ENCODE results near the gene GDF7. TPM values are rescaled to one million over a fixed set of nuclear protein-coding genes. Genes with fewer than 3 reads are reported as not detected.
"Not testable (repeated sequence)": the region's sequence is repeated elsewhere in the genome, so short reads cannot be mapped to it uniquely, and the experiment has no call there.

Gene GDF7
- total RNA-seq, 1 donor from 2014 or later: 2.3 TPM

DNA sequence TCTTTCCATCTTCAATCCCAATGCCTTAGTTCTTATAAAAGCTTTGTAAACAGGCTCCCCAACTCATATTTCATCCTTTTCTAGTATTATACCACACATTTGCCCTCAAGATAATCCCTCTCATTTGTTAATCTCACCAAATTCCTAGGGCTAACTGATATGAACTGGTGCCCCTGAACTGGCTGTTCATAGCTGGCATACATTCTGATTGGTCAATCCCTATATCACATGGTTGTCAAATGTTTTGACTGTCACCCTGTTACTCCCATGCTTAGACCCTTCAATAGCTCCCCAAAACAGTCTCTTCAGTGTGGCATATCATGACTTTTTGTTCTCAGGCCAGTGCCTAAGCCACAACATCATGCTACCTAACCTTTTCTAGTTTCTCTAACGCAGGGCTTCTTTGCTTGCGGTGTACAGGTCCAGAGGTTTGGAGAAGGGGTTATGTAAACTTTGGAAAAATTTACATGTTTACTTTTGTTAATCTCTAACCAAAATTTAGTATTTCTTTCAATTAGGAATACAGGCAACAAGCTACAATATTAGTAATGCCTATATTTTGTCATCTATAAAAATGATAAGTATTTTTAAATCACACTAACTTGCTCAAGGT lies 30.5 kb downstream of the GDF7 start:
- no peak for DNase-seq (ENCODE audit: low read depth in 2 of 2)

DNA sequence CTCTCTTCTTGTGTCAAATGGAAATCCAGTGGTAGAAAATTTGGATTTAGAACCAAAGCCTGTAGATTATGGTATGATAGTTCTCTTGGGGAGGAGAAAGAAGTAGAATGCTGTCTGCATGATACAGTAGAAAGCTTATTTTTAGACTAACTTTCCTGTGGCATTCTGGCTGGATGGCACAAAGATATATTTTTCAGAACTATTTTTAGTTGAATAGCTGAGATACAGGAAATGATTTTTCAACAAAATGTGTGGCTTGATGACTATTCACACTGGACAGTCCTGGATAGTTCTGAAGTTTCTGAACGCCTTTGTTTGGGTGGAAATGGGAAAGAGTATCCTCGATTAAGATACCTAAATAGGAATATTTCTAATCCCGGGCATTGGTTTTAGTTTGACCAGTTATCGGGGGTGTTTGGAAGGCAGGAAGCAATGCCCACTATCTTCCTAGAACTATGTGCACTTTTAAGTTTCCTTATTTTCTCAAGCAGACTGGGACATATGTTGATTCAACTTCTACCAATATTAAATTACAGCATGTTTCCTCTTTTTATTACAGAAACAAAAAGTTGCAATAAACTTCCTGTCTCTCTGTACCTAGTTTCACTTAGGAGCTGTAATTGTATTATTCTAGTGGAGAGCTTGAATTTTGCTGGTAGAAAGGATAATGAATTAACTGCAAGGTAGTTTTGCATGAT lies 32.1 kb downstream of the GDF7 start:
- DNase-seq (ENCODE audit: low read depth in 2 of 2): peak in 1 of 2 donors; percentile 65

DNA sequence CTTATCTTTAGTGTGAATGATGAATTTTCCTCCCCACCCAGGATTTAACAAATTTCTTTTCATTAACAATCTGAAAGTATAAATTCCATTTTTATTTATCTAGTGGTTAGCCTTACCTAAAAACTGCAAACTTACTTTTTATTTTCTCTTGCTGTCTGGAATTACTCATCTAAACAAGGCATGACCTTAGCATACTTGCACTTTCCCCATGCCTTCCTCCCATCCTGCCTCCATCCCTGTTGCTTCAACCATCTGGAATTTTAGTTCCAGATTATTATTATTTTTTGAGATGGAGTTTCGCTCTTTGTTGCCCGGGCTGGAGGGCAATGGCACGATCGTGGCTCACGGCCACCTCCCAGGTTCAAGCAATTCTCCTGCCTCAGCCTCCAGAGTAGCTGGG lies 35.6 kb downstream of the GDF7 start:
- no peak for DNase-seq (ENCODE audit: low read depth in 2 of 2)

DNA sequence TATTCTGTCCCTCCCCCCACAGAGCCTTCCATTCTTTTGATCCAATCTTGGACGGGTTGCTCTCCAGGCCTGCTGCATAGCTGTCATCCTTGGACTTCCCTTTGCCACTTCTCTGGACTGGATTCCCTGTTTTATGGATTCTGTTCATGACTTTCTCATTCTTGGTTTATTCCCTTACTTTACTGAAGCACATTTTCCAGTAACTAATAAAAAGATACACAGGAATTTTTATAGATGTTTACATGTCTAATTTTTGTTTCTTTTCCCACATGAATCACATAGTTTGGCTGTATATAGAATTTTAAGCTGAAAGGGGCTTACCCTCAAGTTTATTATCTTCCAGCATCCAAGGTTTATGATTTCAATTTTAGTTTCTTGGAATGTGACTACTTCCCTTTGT lies 37.9 kb downstream of the GDF7 start:
- DNase-seq (ENCODE audit: low read depth in 2 of 2): no peak

DNA sequence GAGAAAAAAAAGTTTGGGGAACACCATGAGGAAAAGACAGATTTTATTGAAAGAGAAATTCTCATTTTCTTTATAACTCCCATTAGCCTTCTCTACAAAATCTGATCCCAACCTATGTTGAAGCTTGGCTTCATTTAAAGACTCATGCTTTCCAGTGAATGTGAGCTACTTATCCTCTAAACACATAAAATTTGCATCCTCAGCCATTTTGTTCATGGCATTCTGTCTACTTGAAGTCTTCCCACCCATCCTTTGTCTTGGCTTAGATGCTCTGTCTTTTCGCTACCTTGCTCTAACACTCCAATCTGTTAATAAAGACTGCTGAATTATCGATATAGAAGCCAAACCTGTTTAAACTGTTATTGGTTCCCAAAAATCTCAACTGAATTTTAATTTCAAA lies 39.3 kb downstream of the GDF7 start:
- no peak for DNase-seq (ENCODE audit: low read depth in 2 of 2)

DNA sequence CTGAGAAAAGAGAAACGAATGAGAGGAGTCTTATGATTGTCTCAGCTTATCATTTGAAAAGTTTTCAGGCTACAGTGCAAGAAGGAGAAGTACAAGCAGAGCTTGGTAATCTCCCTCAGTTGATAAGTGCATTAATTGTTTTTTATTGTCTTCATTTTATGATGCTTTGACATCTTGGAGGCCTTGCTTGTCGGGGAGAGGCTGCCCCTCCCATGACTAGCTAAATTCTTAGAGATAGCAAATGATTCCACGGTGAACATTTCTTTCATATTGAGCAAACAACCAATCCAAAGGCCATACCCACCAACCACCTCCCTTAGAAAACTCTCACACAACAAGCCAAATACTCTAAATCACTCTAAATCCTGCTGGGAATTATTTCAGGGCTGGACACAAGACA lies 39.8 kb downstream of the GDF7 start:
- no peak for DNase-seq (ENCODE audit: low read depth in 2 of 2)

DNA sequence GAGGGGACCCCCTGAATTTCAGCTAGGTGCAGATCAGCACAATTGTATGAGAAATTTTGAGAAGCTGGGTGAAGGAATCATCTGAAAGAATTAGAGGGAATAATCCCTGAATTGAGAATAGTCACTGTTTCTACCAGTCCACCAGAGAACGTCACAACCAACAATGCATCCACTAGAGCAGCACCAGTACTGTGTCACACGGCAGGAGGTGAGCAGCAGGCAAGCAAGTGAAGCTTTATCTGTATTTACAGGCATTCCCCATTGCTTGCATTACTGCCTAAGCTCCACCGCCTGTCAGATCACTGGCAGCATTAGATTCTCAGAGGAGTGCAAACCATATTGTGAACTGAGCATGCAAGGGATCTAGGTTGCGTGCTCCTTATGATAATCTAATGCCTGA lies 40.7 kb downstream of the GDF7 start:
- DNase-seq (ENCODE audit: low read depth in 2 of 2): no peak

DNA sequence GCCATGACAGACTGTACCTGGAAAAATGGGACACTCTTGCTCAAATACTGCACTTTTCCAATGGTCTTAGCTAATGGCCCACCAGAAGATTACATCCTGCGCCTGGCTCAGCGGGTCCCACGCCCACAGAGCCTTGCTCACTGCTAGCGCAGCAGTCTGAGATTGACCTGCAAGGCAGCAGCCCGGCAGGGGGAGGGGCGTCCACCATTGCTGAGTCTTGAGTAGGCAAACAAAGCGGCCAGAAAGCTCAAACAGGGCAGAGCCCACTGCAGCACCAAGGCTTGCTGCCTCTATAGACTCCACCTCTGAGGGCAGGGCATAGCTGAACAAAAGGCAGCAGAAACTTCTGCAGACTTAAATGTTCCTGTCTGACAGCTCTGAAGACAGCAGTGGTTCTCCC lies 44.7 kb downstream of the GDF7 start:
- not testable (repeated sequence) for DNase-seq (ENCODE audit: low read depth in 2 of 2)

DNA sequence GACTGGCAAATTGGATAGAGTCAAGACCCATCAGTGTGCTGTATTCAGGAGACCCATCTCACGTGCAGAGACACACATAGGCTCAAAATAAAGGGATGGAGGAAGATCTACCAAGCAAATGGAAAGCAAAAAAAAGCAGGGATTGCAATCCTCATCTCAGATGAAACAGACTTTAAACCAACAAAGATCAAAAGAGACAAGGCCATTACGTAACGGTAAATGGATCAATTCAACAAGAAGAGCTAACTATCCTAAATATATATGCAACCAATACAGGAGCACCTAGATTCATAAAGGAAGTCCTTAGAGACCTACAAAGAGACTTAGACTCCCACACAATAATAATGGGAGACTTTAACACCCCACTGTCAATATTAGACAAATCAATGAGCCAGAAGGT lies 46.6 kb downstream of the GDF7 start:
- not testable (repeated sequence) for DNase-seq (ENCODE audit: low read depth in 2 of 2)

DNA sequence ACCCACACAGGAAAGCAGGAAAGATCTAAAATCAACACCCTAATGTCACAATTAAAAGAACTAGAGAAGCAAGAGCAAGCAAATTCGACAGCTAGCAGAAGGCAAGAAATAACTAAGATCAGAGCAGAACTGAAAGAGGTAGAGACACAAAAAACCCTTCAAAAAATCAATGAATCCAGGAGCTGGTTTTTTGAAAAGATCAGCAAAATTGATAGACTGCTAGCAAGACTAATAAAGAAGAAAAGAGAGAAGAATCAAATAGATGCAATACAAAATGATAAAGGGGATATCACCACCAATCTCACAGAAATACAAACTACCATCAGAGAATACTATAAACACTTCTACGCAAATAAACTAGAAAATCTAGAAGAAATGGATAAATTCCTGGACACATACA lies 47.5 kb downstream of the GDF7 start:
- not testable (repeated sequence) for DNase-seq (ENCODE audit: low read depth in 2 of 2)

DNA sequence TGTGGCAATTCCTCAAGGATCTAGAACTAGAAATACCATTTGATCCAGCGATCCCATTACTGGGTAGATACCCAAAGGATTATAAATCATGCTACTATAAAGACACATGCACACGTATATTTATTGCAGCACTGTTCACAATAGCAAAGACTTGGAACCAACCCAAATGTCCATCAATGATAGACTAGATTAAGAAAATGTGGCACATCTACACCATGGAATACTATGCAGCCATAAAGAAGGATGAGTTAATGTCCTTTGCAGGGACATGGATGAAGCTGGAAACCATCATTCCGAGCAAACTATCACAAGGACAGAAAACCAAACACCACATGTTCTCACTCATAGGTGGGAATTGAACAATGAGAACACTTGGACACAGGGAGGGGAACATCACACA lies 49.2 kb downstream of the GDF7 start:
- not testable (repeated sequence) for DNase-seq (ENCODE audit: low read depth in 2 of 2)

DNA sequence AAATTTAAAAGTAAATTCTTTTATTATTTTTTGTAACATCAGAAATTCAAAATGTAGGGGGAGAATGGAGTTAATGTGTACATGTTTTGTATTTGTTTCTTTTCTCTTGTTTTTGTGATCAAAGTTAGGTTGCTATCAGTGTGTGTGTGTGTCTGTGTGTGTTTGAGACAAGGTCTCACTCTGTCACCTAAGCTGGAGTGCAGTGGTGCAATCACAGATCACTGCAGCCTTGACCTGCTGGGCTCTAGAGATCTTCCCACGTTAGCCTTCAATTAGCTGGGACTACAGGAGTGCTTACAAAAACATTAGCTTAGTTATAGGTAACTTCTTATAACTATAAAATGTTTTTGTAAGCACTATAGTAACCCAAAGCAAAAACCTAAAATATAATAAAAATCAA lies 50.7 kb downstream of the GDF7 start:
- no peak for DNase-seq (ENCODE audit: low read depth in 2 of 2)

DNA sequence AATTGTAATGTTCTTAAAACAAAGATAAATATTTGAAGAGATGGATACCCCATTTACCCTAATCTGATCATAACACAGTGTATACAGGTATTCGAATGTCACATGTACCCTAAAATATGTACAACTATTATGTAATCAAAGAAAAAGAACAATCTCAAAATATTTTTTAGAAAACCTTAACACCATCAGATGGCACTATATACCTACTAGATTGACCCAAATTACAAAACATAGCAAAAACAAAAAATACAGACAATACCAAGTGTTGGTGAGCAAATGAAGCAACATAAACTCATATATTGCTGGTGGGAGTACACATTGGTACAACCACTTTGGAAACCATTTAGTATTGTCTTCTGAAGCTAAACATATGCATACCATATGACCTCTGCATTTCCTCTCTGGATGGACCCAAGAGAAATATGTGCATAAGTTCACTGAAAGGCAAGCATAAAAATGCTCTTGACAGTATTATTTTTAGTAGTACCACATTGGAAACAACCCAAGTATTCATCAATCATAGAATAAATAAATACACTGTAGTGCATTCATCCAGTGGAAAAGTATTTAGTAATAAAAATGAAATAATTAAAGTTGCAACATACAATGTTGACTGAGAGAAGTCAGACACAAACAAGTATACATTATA lies 55.8 kb downstream of the GDF7 start:
- no peak for DNase-seq (ENCODE audit: low read depth in 2 of 2)

DNA sequence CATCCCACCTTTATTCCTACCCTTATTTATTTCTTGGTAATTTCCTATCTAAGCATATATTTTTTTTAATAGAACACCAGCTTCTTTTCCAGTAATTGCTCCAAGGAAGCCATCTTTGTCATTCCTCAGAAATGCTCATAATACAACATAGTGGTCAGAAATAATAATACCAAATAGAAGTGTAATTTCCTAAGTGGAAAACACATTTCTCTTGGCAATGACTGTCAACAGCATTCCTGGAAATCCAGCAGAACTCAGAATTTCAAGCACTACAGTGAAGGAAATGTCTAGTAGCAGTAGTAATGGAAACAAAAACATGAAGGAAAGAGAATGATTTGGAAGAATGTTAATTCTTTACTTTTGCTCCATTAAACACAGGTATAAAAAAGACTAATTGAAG lies 56.6 kb downstream of the GDF7 start:
- peak; percentile 29 to 72 for DNase-seq (ENCODE audit: low read depth in 2 of 2)

DNA sequence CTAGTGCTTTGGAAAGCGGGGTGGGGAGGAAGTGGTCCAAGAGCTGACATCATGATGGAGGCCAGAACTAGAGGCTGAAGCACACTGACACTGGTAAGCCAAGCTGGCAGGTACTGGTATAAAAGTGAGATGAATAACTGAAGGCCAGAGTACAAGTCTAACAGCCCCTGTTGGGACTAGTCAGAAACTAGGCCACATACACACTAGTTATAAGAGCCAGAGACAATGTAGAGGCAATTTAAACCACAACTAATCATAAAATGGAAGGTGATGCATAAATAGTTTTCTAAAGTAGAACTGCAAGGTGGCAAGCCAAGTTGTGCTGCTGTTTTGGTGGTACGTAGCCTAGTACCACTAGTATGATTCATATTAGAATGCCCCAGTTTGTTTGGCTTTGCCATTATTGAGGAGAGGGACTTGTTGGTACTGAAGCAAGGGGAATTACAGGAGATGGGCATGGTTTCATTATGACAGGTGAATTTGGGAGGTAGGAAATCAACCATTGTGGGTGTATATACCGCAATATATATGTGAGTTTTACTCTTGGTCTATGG lies 57.6 kb downstream of the GDF7 start:
- DNase-seq (ENCODE audit: low read depth in 2 of 2): no peak

DNA sequence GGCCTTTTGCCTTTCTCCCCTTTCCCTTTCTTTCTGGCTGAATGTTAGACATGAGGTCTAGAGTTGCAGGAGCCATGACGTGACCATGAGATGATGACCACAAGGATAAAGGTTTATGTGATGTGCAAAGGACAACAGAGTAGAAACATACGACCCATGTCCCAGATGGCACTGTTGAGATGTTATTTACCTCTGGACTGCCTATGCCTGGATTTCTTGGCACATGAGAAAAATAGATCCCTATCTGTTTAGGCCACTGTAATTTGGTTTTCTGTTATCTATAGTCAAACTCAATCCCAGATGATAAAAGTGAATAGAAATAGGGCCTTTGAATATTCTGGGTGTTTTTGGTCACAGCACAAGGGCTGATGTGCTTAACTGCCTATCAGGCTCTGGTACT lies 58.8 kb downstream of the GDF7 start:
- DNase-seq (ENCODE audit: low read depth in 2 of 2): no peak

DNA sequence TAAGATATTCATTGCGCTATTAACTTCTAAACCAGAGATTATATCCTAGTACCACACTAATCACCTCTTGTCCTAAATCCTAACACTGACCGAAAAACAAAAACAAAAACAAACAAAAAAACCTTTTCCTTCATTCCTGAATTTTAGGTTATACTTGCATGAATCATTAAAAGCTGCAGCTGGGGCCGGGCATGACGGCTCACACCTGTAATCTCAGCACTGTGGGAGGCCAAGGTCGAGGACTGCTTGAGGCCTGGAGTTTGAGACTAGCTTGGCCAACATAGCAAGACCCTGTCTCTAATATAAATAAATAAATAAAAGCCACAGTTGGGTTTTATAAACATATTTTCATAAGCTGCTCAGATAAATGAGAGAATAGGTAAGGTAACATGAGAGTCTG lies 60.0 kb downstream of the GDF7 start:
- DNase-seq (ENCODE audit: low read depth in 2 of 2): no peak

DNA sequence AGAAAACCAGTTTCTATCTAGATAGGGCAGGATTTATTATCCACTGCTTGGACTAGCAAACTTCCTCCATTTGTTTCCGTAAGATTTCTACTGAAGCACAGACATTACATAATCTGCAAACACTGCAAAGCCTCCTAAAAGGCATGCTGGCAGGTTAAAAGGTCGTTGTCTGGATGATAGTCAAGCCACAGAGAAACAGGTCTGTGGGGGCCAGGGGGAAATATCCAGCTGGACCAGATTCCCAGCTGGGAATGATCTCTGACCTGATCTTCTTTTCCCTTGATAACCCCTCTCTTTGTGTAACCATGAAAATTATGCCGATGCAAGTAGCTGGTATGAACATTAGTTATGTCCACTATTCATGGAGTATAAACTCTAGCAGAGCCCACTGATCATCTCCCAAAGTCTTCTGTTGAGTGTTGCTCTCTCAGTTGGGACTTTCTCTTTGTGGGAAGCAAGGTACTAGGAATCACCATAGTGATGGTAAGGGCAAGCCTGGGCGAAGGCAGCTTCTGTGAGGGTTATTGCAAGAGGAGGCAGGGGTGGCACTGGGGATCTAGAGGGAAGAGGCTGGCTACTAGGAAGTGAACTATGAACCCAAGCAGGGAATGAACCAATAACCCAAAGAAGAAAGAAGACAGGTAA lies 61.3 kb downstream of the GDF7 start:
- DNase-seq (ENCODE audit: low read depth in 2 of 2): peak; percentile 68 to 85
